Sigmoid colon (tissue), 4 donors: ENCODE measurements around the gene FAM24B.

Experiments used
- EP300 ChIP-seq, 4 donors: sonication (generic); formaldehyde crosslinking; IDR thresholded peaks; one replicate each; pipeline ENCODE4 v1.6.1; 2017; ENCODE audit warnings: antibody characterized with exemption in 4 of 4
- POLR2A ChIP-seq, 2 donors: fragments of 450-650 bp; IDR thresholded peaks; one replicate each; pipeline ENCODE4 v1.6.1; 2016; ENCODE audit warnings: antibody characterized with exemption in 2 of 2, mild to moderate bottlenecking in 2 of 2, moderate library complexity in 2 of 2
- POLR2AphosphoS5 ChIP-seq, 4 donors: sonication (generic); formaldehyde crosslinking; IDR thresholded peaks; one replicate each; pipeline ENCODE4 v1.6.1; 2017; ENCODE audit warnings: antibody characterized with exemption in 4 of 4
- TF ChIP-seq, protein P1 (sequence below), 4 experiments: fragments of 450-650 bp in 3 of 4; fragments of 200-600 bp in 1 of 4; IDR thresholded peaks; one replicate each; pipeline ENCODE4 v1.5.1; 2016 to 2019; ENCODE audit warnings: antibody characterized with exemption in 4 of 4, mild to moderate bottlenecking in 3 of 4, moderate library complexity in 2 of 4

DNA sequence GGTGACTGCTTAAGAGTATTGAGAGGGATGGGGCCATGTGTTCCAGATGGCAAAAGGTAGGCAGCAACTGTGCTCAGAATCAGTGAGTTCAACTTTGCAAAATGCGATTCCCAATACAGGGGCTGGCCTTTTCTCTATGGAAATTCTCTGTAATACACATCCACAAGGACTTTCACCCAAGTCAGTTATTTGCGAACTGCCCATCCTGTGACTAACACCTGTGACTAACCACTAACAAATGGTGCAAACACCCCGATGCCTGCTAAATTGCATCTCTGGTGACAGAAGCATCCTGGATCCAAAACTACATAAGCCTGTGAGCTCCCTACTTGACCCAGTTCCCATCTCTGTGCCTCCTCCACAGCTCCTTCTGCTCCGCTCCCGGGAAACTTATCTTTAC lies 24.7 kb downstream of the FAM24B start:
- TF ChIP-seq POLR2A (IDR thresholded peaks at IDR 0.05) (no peak), POLR2AphosphoS5 (IDR thresholded peaks at IDR 0.05) (no peak), EP300 (IDR thresholded peaks at IDR 0.05) (no peak)
- TF ChIP-seq, protein P1, sequence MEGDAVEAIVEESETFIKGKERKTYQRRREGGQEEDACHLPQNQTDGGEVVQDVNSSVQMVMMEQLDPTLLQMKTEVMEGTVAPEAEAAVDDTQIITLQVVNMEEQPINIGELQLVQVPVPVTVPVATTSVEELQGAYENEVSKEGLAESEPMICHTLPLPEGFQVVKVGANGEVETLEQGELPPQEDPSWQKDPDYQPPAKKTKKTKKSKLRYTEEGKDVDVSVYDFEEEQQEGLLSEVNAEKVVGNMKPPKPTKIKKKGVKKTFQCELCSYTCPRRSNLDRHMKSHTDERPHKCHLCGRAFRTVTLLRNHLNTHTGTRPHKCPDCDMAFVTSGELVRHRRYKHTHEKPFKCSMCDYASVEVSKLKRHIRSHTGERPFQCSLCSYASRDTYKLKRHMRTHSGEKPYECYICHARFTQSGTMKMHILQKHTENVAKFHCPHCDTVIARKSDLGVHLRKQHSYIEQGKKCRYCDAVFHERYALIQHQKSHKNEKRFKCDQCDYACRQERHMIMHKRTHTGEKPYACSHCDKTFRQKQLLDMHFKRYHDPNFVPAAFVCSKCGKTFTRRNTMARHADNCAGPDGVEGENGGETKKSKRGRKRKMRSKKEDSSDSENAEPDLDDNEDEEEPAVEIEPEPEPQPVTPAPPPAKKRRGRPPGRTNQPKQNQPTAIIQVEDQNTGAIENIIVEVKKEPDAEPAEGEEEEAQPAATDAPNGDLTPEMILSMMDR (IDR thresholded peaks at IDR 0.05) = no peak
